ENCODE measurements around the gene WDR74. TPM values are rescaled to one million over a fixed set of nuclear protein-coding genes. Genes with fewer than 3 reads are reported as not detected.
"Not testable (repeated sequence)": the region's sequence is repeated elsewhere in the genome, so short reads cannot be mapped to it uniquely, and the experiment has no call there.

WDR74 gene
- total and polyA plus RNA-seq, 9 donors, result 25.1 to 70.6 (median 53.3) TPM

GRCh38 chr11:62875698-62876478 lies 36.5 kb upstream of the WDR74 start:
- TF ChIP-seq EP300 (IDR thresholded peaks at IDR 0.05), result no peak
- TF ChIP-seq CTCF (IDR thresholded peaks at IDR 0.05), result no peak
- no peak for TF ChIP-seq POLR2A (IDR thresholded peaks at IDR 0.05)
- H3K9me3 ChIP-seq, result no peaks in the 10 kb centered on the region
- no peak overlapping the region for H3K27ac ChIP-seq
- no peaks in the 10 kb centered on the region for H3K27me3 ChIP-seq
- no peak for DNase-seq
- intact Hi-C loops (cut with DNase I), result no loop called here
- H3K4me1 ChIP-seq (ENCODE audit: insufficient read depth), result peaks cover 10% of the 10 kb centered on the region
- no peak overlapping the region for H3K4me3 ChIP-seq
- 83 to 92% (median 87%) methylated on average over 7 of the region's 7 CpGs for WGBS, 3 donors
- H3K36me3 ChIP-seq, result no peaks in the 10 kb centered on the region

- Histone ChIP-seq H3K36me3 (no peaks in the 10 kb centered on the region), H3K4me3 (no peak overlapping the region), H3K9me3 (no peaks in the 10 kb centered on the region), H3K27ac (no peak overlapping the region), H3K4me1 (ENCODE audit: insufficient read depth) (peaks cover 9% of the 10 kb centered on the region), H3K27me3 (no peaks in the 10 kb centered on the region)
- intact Hi-C loops (cut with DNase I), result no loop called here
- TF ChIP-seq POLR2A (IDR thresholded peaks at IDR 0.05), result no peak
- no peak for TF ChIP-seq EP300 (IDR thresholded peaks at IDR 0.05)
- TF ChIP-seq CTCF (IDR thresholded peaks at IDR 0.05), result no peak
- DNase-seq, result no peak
- 92 to 96% (median 96%) methylated on average over 7 of the region's 7 CpGs for WGBS, 3 donors
Observed at GRCh38 chr11:62874851-62875250, 35.5 kb upstream of the WDR74 start.

GRCh38 chr11:62865635-62866034 lies 26.2 kb upstream of the WDR74 start:
- H3K27ac ChIP-seq, result no peak overlapping the region
- H3K36me3 ChIP-seq, result no peaks in the 10 kb centered on the region
- no peaks in the 10 kb centered on the region for H3K9me3 ChIP-seq
- TF ChIP-seq POLR2A (IDR thresholded peaks at IDR 0.05), result no peak
- no peak for TF ChIP-seq CTCF (IDR thresholded peaks at IDR 0.05)
- TF ChIP-seq EP300 (IDR thresholded peaks at IDR 0.05), result no peak
- no peaks in the 10 kb centered on the region for H3K4me1 ChIP-seq (ENCODE audit: insufficient read depth)
- intact Hi-C loops (cut with DNase I), result loop anchor here in 1 of 4 donors (10.0 kb wide), 1 partner anchor 481 kb away; no protein-coding TSS in a partner anchor
- no peak for DNase-seq
- 72 to 79% (median 73%) methylated on average over 6 of the region's 6 CpGs for WGBS, 3 donors
- no peak overlapping the region for H3K4me3 ChIP-seq
- H3K27me3 ChIP-seq, result no peaks in the 10 kb centered on the region

GRCh38 chr11:62863687-62864335 lies 24.4 kb upstream of the WDR74 start:
- Histone ChIP-seq H3K36me3 (no peaks in the 10 kb centered on the region), H3K27ac (no peak overlapping the region), H3K27me3 (no peaks in the 10 kb centered on the region), H3K9me3 (no peaks in the 10 kb centered on the region), H3K4me3 (no peak overlapping the region), H3K4me1 (ENCODE audit: insufficient read depth) (no peaks in the 10 kb centered on the region)
- DNase-seq, result no peak
- 67 to 73% (median 69%) methylated on average over 4 of the region's 4 CpGs for WGBS, 3 donors
- no peak for TF ChIP-seq CTCF (IDR thresholded peaks at IDR 0.05)
- TF ChIP-seq POLR2A (IDR thresholded peaks at IDR 0.05), result no peak
- no peak for TF ChIP-seq EP300 (IDR thresholded peaks at IDR 0.05)
- intact Hi-C loops (cut with DNase I), result loop anchor here in 3 of 4 donors (2.0 to 10.0 kb wide), 3 partner anchors 77 to 479 kb away; partner anchors contain the start of gene TMEM179B (in 3 of the 3)

GRCh38 chr11:62861564-62862192 lies 22.3 kb upstream of the WDR74 start:
- not testable (repeated sequence) for DNase-seq; H3K4me3 ChIP-seq; H3K4me1 ChIP-seq (ENCODE audit: insufficient read depth); H3K36me3 ChIP-seq; H3K27me3 ChIP-seq; H3K9me3 ChIP-seq; H3K27ac ChIP-seq
- intact Hi-C loops (cut with DNase I), result loop anchor here (2.0 to 10.0 kb wide), 4 partner anchors 71 to 477 kb away; partner anchors contain the start of gene TMEM179B (in 3 of the 4)
- 85 to 88% (median 88%) methylated on average over 16 of the region's 16 CpGs for WGBS, 3 donors

Data from ovary (tissue), 9 donors.